Stomach smooth muscle (tissue), 2 donors: ENCODE data around the gene TPRKB.
"Not testable (repeated sequence)": the region's sequence is repeated elsewhere in the genome, so short reads cannot be mapped to it uniquely, and the experiment has no call there.

Experiments
- H3K27ac ChIP-seq: one replicate; pipeline ENCODE4 v1.7.0; 2013; ENCODE audit warnings: mild to moderate bottlenecking, low read length, inconsistent platforms
- H3K27me3 ChIP-seq, 2 donors: one replicate each; pipeline ENCODE4 v1.7.0; 2013; ENCODE audit warnings: low read length in 2 of 2; ENCODE audit not compliant: insufficient read depth in 2 of 2, control insufficient read depth in 1 of 2
- H3K36me3 ChIP-seq, 2 donors: one replicate each; pipeline ENCODE4 v1.7.0; 2013; ENCODE audit warnings: low read length in 2 of 2; ENCODE audit not compliant: control insufficient read depth in 2 of 2, insufficient read depth in 2 of 2
- H3K4me1 ChIP-seq: one replicate; pipeline ENCODE4 v1.7.0; 2013; ENCODE audit warnings: low read length; ENCODE audit not compliant: control insufficient read depth, insufficient read depth
- H3K4me3 ChIP-seq, 2 donors: one replicate each; pipeline ENCODE4 v1.7.0; 2013; ENCODE audit warnings: low read length in 2 of 2
- H3K9ac ChIP-seq, 2 donors: one replicate each; pipeline ENCODE4 v1.7.0; 2013; ENCODE audit warnings: low read length in 2 of 2, mild to moderate bottlenecking in 1 of 2
- H3K9me3 ChIP-seq, 2 donors: one replicate each; pipeline ENCODE4 v1.7.0; 2013; ENCODE audit warnings: low read length in 2 of 2; ENCODE audit not compliant: control insufficient read depth in 2 of 2
- donor health status: healthy.
- donor health status: Pancreatic carcinoma.

TPRKB gene

GRCh38 chr2:73714091-73714490 lies 23.1 kb downstream of the TPRKB start:
- H3K27me3 ChIP-seq: no peaks in the 10 kb centered on the region
- H3K4me1 ChIP-seq: no peaks in the 10 kb centered on the region
- H3K4me3 ChIP-seq: no peak overlapping the region
- no peak overlapping the region for H3K9ac ChIP-seq
- H3K27ac ChIP-seq: no peak overlapping the region
- H3K36me3 ChIP-seq: no peaks in the 10 kb centered on the region
- no peaks in the 10 kb centered on the region for H3K9me3 ChIP-seq

- Histone ChIP-seq H3K27me3 (no peaks in the 10 kb centered on the region), H3K4me3 (no peak overlapping the region), H3K36me3 (no peaks in the 10 kb centered on the region), H3K9me3 (no peaks in the 10 kb centered on the region), H3K9ac (no peak overlapping the region), H3K27ac (no peak overlapping the region), H3K4me1 (no peaks in the 10 kb centered on the region)
Observed at GRCh38 chr2:73708527-73708926, 28.6 kb downstream of the TPRKB start.

GRCh38 chr2:73707636-73708035 lies 29.5 kb downstream of the TPRKB start:
- H3K4me3 ChIP-seq: no peak overlapping the region
- no peaks in the 10 kb centered on the region for H3K4me1 ChIP-seq
- H3K27ac ChIP-seq: no peak overlapping the region
- H3K36me3 ChIP-seq: no peaks in the 10 kb centered on the region
- H3K27me3 ChIP-seq: no peaks in the 10 kb centered on the region
- no peak overlapping the region for H3K9ac ChIP-seq
- H3K9me3 ChIP-seq: no peaks in the 10 kb centered on the region

- Histone ChIP-seq H3K36me3 (no peaks in the 10 kb centered on the region), H3K4me3 (no peak overlapping the region), H3K27ac (no peak overlapping the region), H3K9me3 (no peaks in the 10 kb centered on the region), H3K4me1 (no peaks in the 10 kb centered on the region), H3K27me3 (no peaks in the 10 kb centered on the region), H3K9ac (no peak overlapping the region)
Observed at GRCh38 chr2:73707058-73707457, 30.1 kb downstream of the TPRKB start.

- Histone ChIP-seq H3K27me3 (no peaks in the 10 kb centered on the region), H3K36me3 (no peaks in the 10 kb centered on the region), H3K27ac (no peak overlapping the region), H3K9ac (no peak overlapping the region), H3K9me3 (no peaks in the 10 kb centered on the region), H3K4me3 (no peak overlapping the region), H3K4me1 (peaks cover 2% of the 10 kb centered on the region)
Observed at GRCh38 chr2:73705091-73705490, 32.1 kb downstream of the TPRKB start.

- no peaks in the 10 kb centered on the region for H3K27me3 ChIP-seq
- H3K4me1 ChIP-seq: peaks cover 2% of the 10 kb centered on the region
- H3K9ac ChIP-seq: no peak overlapping the region
- no peaks in the 10 kb centered on the region for H3K36me3 ChIP-seq
- no peaks in the 10 kb centered on the region for H3K9me3 ChIP-seq
- H3K4me3 ChIP-seq: no peak overlapping the region
- no peak overlapping the region for H3K27ac ChIP-seq
Observed at GRCh38 chr2:73704285-73704684, 32.9 kb downstream of the TPRKB start.

GRCh38 chr2:73703675-73704074 lies 33.5 kb downstream of the TPRKB start:
- Histone ChIP-seq H3K4me3 (no peak overlapping the region), H3K27ac (no peak overlapping the region), H3K9ac (no peak overlapping the region), H3K36me3 (no peaks in the 10 kb centered on the region), H3K9me3 (no peaks in the 10 kb centered on the region), H3K27me3 (no peaks in the 10 kb centered on the region), H3K4me1 (peaks cover 2% of the 10 kb centered on the region)

GRCh38 chr2:73702852-73703493 lies 34.2 kb downstream of the TPRKB start:
- H3K9me3 ChIP-seq, H3K27ac ChIP-seq, H3K4me3 ChIP-seq, H3K9ac ChIP-seq, H3K27me3 ChIP-seq, H3K36me3 ChIP-seq, H3K4me1 ChIP-seq: not testable (repeated sequence)

GRCh38 chr2:73701968-73702665 lies 35.0 kb downstream of the TPRKB start:
- Histone ChIP-seq H3K9me3 (no peaks in the 10 kb centered on the region), H3K9ac (no peak overlapping the region), H3K36me3 (no peaks in the 10 kb centered on the region), H3K4me1 (peaks cover 2% of the 10 kb centered on the region), H3K4me3 (no peak overlapping the region), H3K27me3 (no peaks in the 10 kb centered on the region), H3K27ac (no peak overlapping the region)

GRCh38 chr2:73701448-73701765 lies 35.7 kb downstream of the TPRKB start:
- H3K4me3 ChIP-seq, H3K36me3 ChIP-seq, H3K27ac ChIP-seq, H3K4me1 ChIP-seq, H3K9ac ChIP-seq, H3K9me3 ChIP-seq, H3K27me3 ChIP-seq: not testable (repeated sequence)

- H3K9me3 ChIP-seq: no peaks in the 10 kb centered on the region
- no peaks in the 10 kb centered on the region for H3K27me3 ChIP-seq
- H3K9ac ChIP-seq: no peak overlapping the region
- no peaks in the 10 kb centered on the region for H3K36me3 ChIP-seq
- H3K27ac ChIP-seq: no peak overlapping the region
- no peak overlapping the region for H3K4me3 ChIP-seq
- peaks cover 2% of the 10 kb centered on the region for H3K4me1 ChIP-seq
Observed at GRCh38 chr2:73700661-73701447, 36.3 kb downstream of the TPRKB start.
